GM18499 (cell line): ENCODE results near the gene ODAD2.
"Not testable (repeated sequence)": the region's sequence is repeated elsewhere in the genome, so short reads cannot be mapped to it uniquely, and the experiment has no call there.

Experiments used
- ATAC-seq: cut with Tn5 transposase; IDR thresholded peaks from one replicate; pipeline ENCODE4 v1.9.1; 2021; ENCODE audit warnings: moderate number of reproducible peaks; ENCODE audit not compliant: insufficient read depth, unreplicated experiment

ODAD2 gene

GRCh38 chr10:27981744-27982143 lies 17.1 kb downstream of the ODAD2 start:
- no peak for ATAC-seq

GRCh38 chr10:27970795-27971194 lies 28.1 kb downstream of the ODAD2 start:
- not testable (repeated sequence) for ATAC-seq

GRCh38 chr10:27969931-27970330 lies 28.9 kb downstream of the ODAD2 start:
- not testable (repeated sequence) for ATAC-seq

- no peak for ATAC-seq
Measured at GRCh38 chr10:27959093-27959715, 39.7 kb downstream of the ODAD2 start.

GRCh38 chr10:27958383-27958782 lies 40.5 kb downstream of the ODAD2 start:
- ATAC-seq = not testable (repeated sequence)

- no peak for ATAC-seq
Measured at GRCh38 chr10:27950242-27950564, 48.7 kb downstream of the ODAD2 start.

- ATAC-seq = no peak
Measured at GRCh38 chr10:27949528-27950241, 49.2 kb downstream of the ODAD2 start.

- no peak for ATAC-seq
Measured at GRCh38 chr10:27948186-27948585, 50.7 kb downstream of the ODAD2 start.

GRCh38 chr10:27947540-27947939 lies 51.3 kb downstream of the ODAD2 start:
- ATAC-seq = no peak

- no peak for ATAC-seq
Measured at GRCh38 chr10:27944005-27944404, 54.9 kb downstream of the ODAD2 start.

GRCh38 chr10:27914888-27915287 lies 84.0 kb downstream of the ODAD2 start:
- no peak for ATAC-seq

- ATAC-seq = no peak
Measured at GRCh38 chr10:27912231-27912630, 86.6 kb downstream of the ODAD2 start.

- no peak for ATAC-seq
Measured at GRCh38 chr10:27911539-27911938, 87.3 kb downstream of the ODAD2 start.

- ATAC-seq = no peak
Measured at GRCh38 chr10:27911011-27911410, 87.9 kb downstream of the ODAD2 start.

GRCh38 chr10:27908231-27908630 lies 90.6 kb downstream of the ODAD2 start:
- no peak for ATAC-seq

GRCh38 chr10:27899485-27899884 lies 99.4 kb downstream of the ODAD2 start:
- ATAC-seq = not testable (repeated sequence)

GRCh38 chr10:27899058-27899457 lies 99.8 kb downstream of the ODAD2 start:
- no peak for ATAC-seq

- no peak for ATAC-seq
Measured at GRCh38 chr10:27893358-27893954, 105.4 kb downstream of the ODAD2 start.

GRCh38 chr10:27890971-27891370 lies 107.9 kb downstream of the ODAD2 start:
- no peak for ATAC-seq

- ATAC-seq = no peak
Measured at GRCh38 chr10:27889518-27889917, 109.4 kb downstream of the ODAD2 start.

GRCh38 chr10:27884185-27884641 lies 114.7 kb downstream of the ODAD2 start:
- ATAC-seq = no peak

- no peak for ATAC-seq
Measured at GRCh38 chr10:27878281-27878680, 120.6 kb downstream of the ODAD2 start.
